HG02642 (cell line): Measurements from ENCODE around the gene GRHL3.

ENCODE experiments used
- ATAC-seq: cut with Tn5 transposase; IDR thresholded peaks from one replicate; pipeline ENCODE4 v1.9.1; 2021; ENCODE audit warnings: mild to moderate bottlenecking; ENCODE audit not compliant: unreplicated experiment, poor library complexity

Gene GRHL3

DNA sequence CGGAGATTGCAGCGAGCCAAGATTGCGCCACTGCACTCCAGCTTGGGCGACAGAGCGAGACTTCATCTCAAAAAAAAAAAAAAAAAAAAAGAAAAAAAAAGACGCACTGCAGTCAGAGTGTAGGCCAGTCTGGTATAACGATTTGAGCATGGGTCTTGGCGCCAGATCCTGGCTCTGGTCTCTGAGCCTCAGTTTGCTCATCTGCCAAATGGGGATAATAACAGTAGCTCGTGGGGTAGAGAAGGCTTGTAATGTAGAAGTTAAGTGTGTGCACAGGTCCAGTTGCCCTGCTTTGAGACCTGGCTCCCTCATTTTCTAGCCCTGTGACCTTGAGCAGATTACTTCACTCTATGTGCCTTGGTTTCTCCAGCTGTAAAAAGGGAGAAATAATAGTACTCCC lies 26.3 kb upstream of the GRHL3 start:
- ATAC-seq = no peak

DNA sequence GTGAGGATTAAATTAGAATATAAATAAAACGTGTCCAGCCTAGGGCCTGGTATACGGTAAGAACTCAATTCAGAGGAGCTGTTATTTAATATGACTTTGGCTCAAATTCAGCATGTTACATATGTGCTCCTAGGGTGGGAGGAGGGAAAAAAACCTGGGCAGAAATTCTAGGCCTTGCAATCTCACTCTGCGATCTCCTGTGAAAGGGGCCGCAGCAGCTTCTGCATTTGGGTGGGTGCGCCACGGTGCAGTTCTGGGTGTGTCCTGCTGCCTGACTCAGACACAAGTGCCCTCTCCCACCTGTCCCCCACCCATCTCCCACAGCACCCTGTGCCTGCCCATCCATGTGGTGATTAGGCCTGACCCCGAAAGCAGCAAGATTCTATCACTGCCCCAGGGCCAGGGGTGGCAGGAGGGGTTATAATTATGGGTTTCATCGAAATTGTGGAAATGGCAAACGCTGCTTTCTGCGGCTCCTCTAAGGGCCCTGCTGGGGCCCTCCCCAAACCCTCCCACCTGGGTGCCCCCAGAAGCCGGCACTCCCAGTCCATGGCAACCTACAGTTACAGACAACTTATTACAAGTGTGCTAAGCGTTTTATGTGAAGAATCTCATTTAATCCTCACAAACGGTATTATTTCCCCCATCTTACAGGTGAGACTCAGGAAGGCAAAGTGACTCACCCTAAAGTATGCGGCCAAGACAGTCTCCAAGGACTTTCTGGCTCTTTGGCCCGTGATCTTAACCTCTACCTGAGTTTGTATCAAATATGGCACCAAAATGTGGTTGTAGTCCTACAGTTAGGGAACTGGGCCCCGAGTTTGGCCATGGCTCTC lies 25.5 kb upstream of the GRHL3 start:
- no peak for ATAC-seq

DNA sequence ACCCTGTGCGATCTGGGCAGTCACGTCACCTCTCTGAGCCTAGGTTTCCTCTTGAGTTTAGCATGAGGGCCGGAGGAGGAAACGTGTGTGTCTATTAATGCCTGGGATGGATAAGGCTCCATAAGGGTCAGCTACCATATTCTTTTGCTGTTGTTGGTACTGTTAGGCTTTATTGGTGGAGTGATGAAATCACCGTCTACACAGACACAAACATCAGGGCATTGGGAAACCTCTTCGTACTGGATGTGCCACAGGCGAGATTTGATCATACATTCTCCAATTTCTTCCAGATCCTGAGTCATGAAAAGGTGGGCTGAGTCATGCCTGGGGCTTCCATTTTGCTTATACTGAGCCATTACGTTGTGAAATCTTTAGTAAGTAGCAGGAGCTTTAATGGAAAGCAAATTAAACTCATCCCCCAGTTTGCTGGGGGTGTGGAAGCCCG lies 24.9 kb upstream of the GRHL3 start:
- no peak for ATAC-seq

DNA sequence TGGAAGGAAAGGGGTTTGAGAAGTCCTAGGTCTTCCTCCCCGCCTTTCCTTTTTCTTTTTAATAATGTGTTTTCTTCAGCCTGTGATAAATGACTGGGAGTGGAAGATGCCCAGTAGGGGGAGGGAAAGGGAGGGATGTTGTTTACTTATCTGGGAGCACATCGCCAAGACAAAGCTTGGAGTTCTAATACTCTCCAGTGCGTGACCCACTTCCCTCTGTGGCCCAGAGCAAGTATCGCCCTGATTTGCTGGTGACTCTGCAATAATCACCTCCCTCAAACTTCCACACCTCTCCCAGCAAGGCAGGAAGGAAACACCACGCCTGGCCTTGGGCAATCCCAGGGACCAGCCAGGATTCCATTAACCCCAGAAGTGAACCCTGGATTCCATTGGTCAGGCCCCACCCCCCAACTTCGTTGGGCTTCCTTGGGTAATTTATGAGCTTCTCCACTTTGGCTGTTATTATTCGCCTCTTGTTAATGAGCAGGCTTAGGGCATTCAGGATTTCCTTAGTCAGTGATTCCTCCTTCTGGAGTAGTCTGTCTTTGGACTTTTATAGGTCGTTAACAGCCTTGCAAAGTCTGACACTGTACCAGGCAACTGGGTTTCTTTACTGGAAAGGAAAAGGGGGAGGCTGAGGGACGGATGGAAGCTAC lies 24.3 kb upstream of the GRHL3 start:
- no peak for ATAC-seq

DNA sequence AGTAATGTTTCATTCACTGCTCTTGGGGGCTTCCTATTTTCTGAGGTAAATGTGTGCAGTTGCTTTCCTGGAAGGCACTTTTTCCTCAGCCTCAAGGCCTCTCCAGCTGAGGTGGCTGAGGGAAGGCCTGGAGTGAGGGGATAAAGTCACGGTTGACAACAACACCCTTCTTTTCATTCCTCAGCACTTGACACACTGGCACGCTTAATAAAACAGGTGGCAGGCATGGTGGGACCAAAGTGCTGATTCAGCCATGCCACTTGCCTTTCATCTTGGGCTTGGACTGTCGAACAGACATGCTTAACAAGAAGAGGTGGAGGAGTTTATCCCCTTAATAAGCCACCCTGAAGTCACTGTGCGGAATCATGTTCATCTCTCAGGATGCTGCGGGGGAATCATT lies 23.6 kb upstream of the GRHL3 start:
- ATAC-seq = no peak

DNA sequence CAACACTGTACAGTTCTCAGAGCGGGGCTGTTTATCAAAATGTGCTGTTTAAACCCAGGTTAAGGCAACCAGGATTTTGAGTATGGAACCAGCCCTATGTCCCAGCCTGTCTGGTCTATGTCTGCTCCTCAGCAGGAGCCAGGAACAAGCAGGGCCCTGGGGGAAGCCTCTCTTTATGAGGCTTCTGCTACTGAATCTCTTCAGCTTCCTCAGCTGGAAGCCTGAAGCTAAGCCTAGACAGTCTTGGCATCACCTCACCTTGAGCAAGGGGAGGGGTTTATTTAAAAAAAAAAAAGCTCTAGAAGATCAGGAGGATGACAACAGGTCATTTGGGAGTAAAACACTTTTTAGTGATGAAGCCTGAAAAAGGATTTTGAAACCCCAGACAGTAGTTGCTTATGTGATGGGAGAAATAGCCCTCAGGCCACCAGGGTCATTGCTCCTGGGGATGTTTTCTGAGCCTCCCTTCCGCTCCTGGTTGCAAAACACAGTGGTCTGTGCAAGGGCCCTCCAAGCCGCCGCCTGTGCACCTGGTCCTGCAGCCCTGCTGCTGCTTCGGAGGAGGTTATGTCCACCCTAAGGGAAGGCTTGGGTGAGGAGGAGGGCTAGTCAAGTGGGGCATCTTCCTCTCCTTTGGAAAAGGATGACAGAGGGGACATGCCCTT lies 21.8 kb upstream of the GRHL3 start:
- no peak for ATAC-seq

DNA sequence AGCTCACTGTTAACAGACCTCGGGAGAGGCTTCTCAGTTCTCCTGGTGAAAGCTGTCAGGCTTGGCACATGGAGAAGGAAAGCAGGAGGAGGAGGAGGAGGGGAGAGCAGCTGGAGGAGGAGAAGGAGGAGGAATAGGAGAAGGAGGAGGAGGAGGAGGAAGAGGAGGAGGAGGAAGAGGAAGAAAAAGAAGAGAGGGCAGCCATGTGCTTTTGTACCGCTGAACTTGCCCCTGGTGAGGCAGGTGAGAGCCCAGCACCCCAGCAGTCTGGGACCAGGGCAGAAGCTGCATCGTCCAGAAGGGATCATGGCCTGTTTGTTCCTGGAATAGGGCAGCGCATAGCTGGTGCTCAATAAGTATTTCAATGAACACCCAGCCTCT lies 21.3 kb upstream of the GRHL3 start:
- ATAC-seq = no peak

DNA sequence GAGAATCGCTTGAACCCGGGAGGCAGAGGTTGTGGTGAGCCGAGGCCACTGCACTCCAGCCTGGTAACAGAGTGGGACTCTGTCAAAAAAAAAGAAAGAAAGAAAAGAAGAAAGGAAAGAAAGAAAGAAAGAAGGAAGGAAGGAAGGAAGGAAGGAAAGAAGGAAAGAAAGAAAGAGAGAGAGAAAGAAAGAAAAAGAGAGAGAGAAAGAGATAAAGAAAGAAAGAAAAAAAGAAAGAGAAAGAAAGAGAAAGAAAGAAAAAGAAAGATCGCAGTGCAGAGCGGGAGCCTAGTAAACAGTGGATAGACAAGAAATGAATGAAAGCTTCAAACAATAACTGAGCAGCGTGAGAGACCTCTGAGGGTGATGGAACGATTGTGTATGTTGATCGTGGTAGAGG lies 20.6 kb upstream of the GRHL3 start:
- no peak for ATAC-seq

DNA sequence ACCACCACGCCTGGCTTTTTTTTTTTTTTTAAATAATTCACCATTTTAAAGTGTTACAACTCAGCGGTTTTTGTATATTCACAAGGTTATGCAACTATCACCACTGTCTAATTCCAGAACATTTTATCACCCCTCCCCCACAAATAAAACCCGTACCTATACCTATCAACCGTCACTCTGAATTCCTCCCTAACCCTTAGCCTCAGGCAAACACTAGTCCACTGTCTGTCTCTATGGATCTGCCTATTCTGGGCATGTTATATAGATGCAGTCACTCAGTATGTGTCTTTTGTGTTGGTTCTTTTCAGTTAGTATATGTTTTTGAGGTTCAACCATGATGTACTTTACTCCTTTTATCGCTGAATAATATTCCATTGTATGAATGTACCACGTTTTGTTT lies 19.3 kb upstream of the GRHL3 start:
- no peak for ATAC-seq

DNA sequence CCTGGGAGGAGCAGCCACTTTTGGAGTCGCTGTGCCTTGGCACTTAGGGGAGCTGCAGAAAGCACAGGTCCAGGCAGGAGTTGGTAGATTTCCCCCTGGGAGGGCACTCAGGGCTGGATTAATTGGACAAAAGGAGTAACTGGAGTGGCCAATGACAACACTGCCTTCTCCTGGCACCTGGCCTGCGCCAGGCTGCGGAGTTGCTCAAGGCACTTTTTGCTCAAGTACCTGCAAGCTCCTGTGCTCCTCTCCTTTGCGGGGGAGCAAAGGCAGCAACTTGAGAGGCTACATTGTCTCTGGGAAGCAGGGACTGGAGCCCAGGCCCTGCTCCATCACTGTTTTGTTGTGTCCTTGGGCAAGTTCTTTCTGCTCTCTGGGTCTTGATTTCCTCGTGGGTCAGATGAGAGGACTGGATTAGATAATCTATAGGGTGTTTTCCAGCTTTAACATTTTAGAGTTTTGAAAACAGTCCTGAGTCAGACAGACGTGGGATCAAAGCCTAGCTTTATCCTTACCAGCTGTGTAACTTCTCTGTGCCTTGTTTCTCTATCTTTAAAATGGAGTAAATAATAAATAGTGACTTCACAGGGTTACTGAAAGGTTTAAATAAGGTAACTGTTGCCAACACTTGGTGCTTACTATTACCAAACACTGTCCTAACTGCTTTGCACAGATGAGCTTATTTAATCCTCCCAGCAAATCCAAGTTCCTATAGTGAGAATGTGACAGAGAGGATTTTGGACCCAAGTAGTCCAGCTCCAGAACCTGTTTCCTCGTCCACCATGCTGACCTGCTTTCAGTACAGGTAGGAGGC lies 18.0 kb upstream of the GRHL3 start:
- no peak for ATAC-seq

DNA sequence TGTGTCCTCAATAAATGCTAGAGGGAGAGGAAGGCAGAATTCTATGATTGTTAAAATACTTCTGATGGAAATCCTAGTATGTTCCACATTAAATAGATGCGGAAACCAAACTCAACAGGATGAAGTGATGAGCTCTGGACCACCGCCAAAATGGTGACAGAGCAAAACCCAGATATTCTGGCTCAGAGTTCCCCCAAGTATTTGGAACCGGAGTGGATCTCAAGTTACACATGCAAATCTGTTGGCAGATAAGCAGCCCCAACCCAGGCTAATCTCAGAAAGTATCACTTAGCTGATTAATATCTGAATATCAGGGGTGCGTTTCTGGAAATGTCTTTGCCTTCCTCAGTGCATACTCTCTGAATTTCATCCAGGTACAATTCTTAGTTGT lies 17.4 kb upstream of the GRHL3 start:
- ATAC-seq = no peak

DNA sequence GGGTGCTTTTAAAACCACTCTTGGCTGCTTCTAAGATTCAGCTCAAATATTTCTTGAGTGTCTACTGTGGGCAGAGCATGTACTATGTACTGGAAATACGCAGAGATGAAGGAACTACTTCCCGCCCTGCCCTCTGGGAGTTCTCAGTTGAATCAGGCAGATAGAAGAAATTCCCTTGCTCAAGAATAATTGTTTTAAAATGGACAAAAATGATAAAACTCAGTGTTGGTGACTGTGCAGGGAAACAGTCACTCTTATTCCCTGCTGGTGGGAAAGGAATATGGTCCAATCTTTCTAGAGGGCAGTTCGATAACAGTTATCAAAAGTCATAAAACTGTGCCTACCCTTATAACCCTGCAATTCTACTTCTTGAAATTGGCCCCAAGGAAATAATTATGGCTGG lies 16.9 kb upstream of the GRHL3 start:
- no peak for ATAC-seq

DNA sequence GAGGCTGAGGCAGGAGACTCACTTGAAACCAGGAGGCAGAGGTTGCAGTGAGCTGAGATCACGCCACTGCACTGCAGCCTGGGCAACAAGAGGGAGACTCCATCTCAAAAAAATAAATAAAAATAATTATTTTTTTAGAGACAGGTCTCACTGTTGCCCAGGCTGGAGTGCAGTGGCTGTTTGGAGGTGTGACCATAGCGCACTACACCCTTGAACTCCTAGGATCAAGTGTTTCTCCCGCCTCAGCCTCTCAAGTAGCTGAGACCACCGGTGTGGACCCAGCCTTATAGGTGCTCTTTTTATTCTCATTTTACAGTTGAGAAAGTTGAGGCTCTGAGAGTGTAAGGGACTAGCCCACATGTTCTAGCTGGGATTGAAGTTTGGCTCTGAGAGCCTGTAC lies 15.6 kb upstream of the GRHL3 start:
- ATAC-seq = no peak

DNA sequence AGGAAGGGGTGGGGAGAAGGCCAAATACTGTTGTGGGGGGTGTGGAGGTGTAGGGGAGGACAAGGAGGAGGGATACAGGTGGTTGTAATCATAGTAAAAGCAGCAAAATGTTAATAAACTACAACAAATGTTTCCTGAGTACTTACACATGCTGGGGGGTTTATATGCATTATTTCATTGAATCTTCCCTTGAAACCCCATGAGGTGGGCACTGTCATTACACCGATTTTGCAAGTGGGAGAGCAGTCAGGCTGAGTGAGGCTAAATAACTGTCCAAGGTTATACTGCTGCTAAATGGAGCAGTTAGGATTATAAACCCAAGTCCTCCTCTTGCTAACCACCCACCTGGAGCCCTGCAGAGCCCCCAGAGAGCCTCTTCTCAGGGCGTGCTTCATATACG lies 14.4 kb upstream of the GRHL3 start:
- ATAC-seq = no peak

DNA sequence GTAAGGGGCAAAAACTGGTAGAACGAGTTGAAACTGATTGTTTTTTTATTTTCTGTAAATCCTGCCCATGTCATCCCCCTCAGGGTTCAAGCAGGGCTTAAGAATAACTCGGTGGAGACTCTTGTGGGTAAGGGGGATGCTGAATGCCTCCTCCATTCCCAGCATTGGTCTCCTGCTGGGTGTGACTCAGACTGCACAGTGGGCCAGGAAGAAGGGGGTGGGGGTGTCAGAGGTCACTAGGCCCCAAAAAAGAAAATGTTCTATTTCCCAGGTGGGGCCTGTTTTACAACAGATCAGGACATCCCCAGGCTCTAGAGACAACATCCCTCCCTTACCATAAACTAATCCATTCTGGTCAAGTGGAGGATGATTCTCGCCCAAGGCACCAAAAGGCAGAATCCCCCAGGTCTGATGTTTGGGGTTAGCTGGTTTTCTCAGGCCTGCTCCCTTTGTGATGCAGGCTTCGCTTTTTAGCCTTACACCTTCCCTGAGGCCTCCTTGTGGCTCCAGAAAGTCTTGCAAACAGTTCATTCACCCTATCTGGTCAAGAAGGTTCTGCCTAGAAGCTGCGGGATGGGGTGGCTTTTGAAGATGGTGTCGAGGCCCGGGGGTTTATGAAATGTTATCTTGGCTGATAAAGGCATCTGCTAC lies 10.7 kb upstream of the GRHL3 start:
- no peak for ATAC-seq

DNA sequence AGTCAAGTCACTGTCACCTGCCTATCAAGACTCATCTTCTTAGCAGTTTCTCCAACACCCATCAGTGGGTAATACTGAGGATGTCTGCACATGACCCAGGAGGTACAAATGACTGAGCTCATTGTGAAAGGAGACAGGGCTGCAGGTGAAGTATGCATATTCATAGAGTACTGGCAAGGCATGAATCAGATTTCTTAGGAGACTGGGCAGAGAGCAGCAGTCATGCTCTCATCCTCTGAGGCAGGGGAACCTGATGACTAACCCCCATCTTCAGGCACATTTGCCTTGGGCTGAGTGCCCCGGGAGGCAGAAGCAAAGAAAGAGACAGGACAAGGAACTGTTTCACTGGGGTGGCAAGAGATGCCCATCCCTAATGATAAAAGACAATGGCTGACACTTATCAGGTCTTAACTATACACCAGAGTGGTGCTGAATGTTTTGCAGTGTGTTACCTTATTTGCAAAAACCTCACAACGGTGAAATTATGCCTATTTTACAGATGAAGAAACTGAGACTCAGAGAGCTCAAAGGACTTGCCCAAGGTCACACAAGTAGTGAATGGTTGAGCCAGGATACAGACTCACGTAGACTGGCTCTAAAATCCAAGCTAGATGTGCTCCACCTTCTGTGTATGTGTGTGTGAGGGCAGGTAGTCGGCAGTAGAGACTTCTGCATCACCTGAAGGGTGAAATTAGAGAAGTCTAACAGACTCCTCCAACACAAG lies 9.2 kb upstream of the GRHL3 start:
- no peak for ATAC-seq

DNA sequence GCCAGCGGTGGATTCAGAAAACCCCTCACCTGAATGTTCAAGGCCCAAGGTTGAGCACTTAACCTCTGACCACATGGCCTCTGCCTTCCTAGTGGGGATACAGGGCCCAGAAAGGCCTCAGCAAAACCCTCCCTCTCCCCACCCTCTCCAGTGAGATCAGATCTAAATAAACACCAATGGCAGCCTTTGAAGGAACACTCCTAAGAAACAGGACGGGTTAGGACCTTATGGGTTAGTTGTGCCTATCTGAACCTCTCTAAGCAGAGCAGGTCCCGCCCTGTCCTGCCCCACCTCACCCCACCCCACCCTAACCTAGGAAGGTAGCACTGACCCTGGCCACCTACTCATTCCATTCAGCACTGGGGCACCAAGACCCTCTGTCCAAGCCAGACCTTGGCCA lies 7.9 kb upstream of the GRHL3 start:
- no peak for ATAC-seq

DNA sequence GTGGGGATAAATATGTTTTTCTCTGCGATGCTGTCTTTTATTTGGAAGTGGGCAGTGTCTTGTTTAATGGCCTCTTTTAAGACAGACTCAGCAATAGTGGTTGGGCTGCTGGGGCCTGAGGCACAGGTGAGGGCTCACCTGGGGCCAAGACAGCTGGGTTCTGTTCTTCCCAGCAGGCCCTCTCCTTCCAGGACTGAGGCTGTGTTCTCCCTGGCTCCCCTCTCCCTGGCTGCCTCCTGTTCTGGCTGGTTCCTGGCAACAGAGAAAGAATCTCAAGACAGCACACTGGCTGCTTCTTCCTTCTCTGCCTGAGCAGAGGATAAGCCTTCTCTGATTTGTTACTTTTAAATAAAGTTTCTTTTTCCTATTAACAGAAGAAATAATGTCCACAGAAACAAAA lies 7.4 kb upstream of the GRHL3 start:
- ATAC-seq = no peak

DNA sequence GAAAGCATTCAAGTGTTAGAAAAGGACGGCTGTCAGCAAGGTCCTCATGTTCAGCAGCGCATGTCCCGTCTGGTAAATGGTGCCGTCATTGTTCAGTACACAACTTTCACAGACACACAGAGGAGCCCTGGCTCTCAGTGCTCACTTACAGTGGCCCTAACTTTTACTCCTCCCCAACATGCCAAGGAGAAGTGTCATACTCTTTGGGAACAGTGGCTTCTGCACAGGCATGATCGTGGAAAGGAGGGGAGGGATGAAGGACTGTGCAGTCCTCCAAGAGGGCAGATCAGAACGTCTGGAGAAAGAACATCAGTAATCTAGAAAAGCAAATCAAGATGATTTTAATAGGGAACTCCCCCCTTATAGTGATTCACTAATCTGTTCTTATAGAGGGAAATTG lies 3.8 kb upstream of the GRHL3 start:
- ATAC-seq = no peak

DNA sequence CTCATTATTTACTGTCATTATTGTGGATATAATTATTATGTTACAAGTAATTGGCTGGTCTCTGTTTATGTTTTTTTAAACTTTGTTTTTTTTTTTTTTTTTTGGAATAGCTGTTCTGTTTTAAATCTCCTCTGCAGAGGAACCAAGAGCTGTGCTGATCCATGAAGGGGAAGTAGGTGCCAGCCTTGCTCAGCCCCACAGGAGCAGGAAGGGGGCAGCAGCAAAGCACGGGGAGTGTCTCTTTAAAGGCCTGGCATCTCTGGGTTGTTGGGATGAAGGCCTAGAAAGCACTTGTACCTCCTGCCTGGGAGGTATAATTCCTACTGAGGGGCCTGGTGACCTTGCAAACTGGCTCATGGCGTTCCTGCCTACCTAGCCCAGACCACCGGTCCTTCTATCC lies 2.5 kb upstream of the GRHL3 start:
- ATAC-seq = no peak
